ENCODE results near the gene GSE1. TPM values are rescaled to one million over a fixed set of nuclear protein-coding genes. Genes with fewer than 3 reads are reported as not detected.

Gene GSE1
- total and polyA plus RNA-seq, 5 donors from 2014 or later = 0.38 to 17.1 (median 0.55) TPM

DNA sequence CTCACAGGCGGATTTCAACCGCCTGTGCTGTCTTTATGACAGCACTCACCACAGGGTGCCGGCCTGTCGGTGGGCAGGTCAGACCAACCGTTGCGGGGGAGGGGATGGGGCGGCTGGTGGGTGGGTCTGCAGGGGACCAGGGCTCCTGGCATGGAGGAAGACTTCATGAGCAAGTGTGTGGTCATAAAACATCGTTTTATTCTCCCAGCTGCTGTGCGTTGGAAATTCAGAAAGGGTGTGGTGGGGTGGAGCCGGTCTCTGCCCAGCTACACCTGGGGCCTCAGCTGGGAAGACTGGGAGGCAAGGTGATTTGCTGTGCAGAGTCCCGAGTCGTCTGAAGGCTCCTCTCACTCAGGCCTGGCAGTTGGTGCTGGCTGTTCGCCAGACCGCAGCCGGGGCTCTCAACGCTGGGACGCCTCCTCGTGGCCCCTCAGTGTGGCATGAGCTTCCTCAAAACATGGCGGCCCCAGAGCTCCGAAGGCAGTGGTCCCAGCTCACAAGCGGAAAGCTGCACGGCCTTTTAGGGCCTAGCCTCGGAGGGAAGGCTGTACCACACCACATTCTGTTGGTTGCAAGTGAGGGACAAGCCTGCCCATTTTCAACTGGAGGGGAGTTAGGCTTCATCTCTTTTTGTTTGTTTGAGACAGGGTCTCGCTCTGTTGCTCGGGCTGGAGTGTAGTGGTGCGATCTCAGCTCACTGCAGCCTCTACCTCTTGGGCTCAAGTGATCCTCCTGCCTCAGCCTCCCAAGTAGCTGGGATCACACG is 45.8 kb upstream of the GSE1 start:
- H3K4me1 Mint-ChIP-seq = peaks cover 5 to 47% (median 19%) of the 10 kb centered on the region in 4 donors

DNA sequence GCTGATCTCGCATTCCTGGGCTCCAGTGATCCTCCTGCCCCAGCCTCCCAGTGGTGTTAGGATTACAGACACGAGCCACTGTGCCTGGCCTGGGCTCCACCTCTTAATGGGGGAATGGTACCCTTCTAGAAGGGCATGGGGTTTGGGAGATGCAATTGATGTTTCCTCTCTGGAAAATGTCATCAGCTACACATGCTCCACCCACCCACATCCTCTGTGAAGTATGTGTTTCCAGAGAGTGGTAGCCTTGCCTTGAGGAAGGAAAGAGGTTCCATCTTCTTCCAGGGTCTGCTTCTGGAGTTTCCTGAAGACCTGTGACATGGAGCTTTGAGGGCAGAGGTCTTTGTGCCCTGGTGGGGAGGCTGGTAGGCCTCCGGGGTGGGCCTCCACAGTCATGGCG is 45.2 kb upstream of the GSE1 start:
- peaks cover 16% of the 10 kb centered on the region for H3K4me1 ChIP-seq (ENCODE audit: control insufficient read depth, insufficient read depth, low read length, poor library complexity, severe bottlenecking)
- no peaks in the 10 kb centered on the region for H3K27me3 Mint-ChIP-seq
- H3K36me3 ChIP-seq (ENCODE audit: control insufficient read depth, insufficient read depth, low read length) = no peaks in the 10 kb centered on the region
- peaks cover 0 to 2% (median 0%) of the 10 kb centered on the region in 7 donors for H3K9me3 Mint-ChIP-seq
- no peaks in the 10 kb centered on the region for H3K36me3 Mint-ChIP-seq
- H3K27me3 ChIP-seq (ENCODE audit: control insufficient read depth, insufficient read depth, low read length) = no peaks in the 10 kb centered on the region
- H3K27ac ChIP-seq (ENCODE audit: insufficient read depth, low read length, poor library complexity, severe bottlenecking) = no peak overlapping the region
- no peaks in the 10 kb centered on the region for H3K9me3 ChIP-seq (ENCODE audit: control insufficient read depth in 2 of 2, low read length in 2 of 2)
- H3K4me3 Mint-ChIP-seq = no peak overlapping the region
- H3K27ac Mint-ChIP-seq = no peak overlapping the region
- peaks cover 4 to 45% (median 16%) of the 10 kb centered on the region in 4 donors for H3K4me1 Mint-ChIP-seq
- ATAC-seq (ENCODE audit: low read depth in 2 of 2) (no peak), DNase-seq (no peak)
- no peak overlapping the region for H3K4me3 ChIP-seq (ENCODE audit: low read depth, low read length)

More for the DNA sequence above, 45.8 kb upstream of the GSE1 start:
- no peak overlapping the region for H3K27ac ChIP-seq (ENCODE audit: insufficient read depth, low read length, poor library complexity, severe bottlenecking)
- ATAC-seq (ENCODE audit: low read depth in 2 of 2) = no peak
- H3K36me3 ChIP-seq (ENCODE audit: control insufficient read depth, insufficient read depth, low read length) = no peaks in the 10 kb centered on the region
- DNase-seq = no peak
- Mint-ChIP-seq H3K27ac (no peak overlapping the region), H3K9me3 (peaks cover 0 to 2% (median 0%) of the 10 kb centered on the region in 7 donors), H3K4me3 (no peak overlapping the region), H3K36me3 (no peaks in the 10 kb centered on the region), H3K27me3 (no peaks in the 10 kb centered on the region)
- no peak overlapping the region for H3K4me3 ChIP-seq (ENCODE audit: low read depth, low read length)
- peaks cover 16% of the 10 kb centered on the region for H3K4me1 ChIP-seq (ENCODE audit: control insufficient read depth, insufficient read depth, low read length, poor library complexity, severe bottlenecking)
- H3K9me3 ChIP-seq (ENCODE audit: control insufficient read depth in 2 of 2, low read length in 2 of 2) = no peaks in the 10 kb centered on the region
- no peaks in the 10 kb centered on the region for H3K27me3 ChIP-seq (ENCODE audit: control insufficient read depth, insufficient read depth, low read length)

DNA sequence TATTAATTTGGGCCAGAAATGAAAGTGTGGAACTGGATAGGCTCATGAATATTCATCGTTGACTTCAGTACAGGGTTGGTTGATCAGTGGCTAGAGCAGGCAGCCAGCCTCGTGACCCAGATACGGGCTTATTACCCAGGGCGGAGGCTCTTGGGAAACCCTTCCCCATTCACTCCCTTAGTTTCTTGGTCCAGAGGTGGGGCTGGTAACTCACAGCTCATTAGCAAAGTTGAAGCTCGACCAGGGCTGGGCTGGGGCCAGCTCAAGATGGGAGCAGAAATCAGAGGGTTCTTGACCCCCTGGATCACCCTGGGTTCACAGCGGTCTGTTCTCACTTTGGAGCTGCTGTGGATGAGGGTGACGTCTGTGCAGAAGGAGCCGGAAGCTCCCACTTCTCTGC is 44.6 kb upstream of the GSE1 start:
- peaks cover 0 to 42% (median 16%) of the 10 kb centered on the region in 4 donors for H3K4me1 Mint-ChIP-seq
- no peaks in the 10 kb centered on the region for H3K36me3 ChIP-seq (ENCODE audit: control insufficient read depth, insufficient read depth, low read length)
- H3K27ac Mint-ChIP-seq = peak overlapping the region in 1 of 3 donors; percentile 15
- H3K27me3 Mint-ChIP-seq = no peaks in the 10 kb centered on the region
- no peak overlapping the region for H3K4me3 Mint-ChIP-seq
- no peak overlapping the region for H3K27ac ChIP-seq (ENCODE audit: insufficient read depth, low read length, poor library complexity, severe bottlenecking)
- H3K36me3 Mint-ChIP-seq = no peaks in the 10 kb centered on the region
- H3K9me3 ChIP-seq (ENCODE audit: control insufficient read depth in 2 of 2, low read length in 2 of 2) = no peaks in the 10 kb centered on the region
- H3K4me3 ChIP-seq (ENCODE audit: low read depth, low read length) = no peak overlapping the region
- no peaks in the 10 kb centered on the region for H3K27me3 ChIP-seq (ENCODE audit: control insufficient read depth, insufficient read depth, low read length)
- DNase-seq (no peak), ATAC-seq (ENCODE audit: low read depth in 2 of 2) (no peak)
- H3K4me1 ChIP-seq (ENCODE audit: control insufficient read depth, insufficient read depth, low read length, poor library complexity, severe bottlenecking) = peaks cover 16% of the 10 kb centered on the region
- peaks cover 0 to 2% (median 0%) of the 10 kb centered on the region in 7 donors for H3K9me3 Mint-ChIP-seq

DNA sequence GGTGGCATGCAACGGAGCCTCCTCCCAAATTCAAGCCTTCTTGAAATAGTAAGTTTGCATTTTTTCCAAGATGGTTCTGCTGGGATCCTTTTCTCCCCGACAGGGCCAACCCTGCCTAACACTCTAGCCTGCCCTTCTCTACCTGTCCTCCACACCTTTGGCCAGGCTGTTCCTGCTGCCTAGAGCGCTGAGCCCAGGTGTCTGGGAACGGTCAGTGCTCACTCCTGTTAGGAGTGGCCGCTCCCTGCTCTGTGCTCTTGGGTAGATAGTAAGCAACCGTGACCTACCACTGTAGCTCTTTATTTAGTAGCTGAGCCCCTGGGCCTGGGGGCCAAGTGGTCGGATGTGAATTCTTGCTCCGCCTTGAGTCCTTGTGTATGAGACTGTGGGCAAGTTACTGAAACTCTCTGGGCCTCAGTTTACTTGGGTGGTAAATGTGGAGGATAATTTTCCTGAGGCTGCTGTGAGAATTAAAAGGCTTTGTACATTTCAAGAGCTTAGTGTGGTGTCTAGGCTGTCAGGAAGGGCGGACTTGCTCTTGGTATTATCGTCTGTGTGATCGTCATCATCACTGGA is 44.0 kb upstream of the GSE1 start:
- H3K4me1 ChIP-seq (ENCODE audit: control insufficient read depth, insufficient read depth, low read length, poor library complexity, severe bottlenecking) = peaks cover 16% of the 10 kb centered on the region
- peaks cover 0 to 2% (median 0%) of the 10 kb centered on the region in 7 donors for H3K9me3 Mint-ChIP-seq
- H3K36me3 Mint-ChIP-seq = no peaks in the 10 kb centered on the region
- no peaks in the 10 kb centered on the region for H3K9me3 ChIP-seq (ENCODE audit: control insufficient read depth in 2 of 2, low read length in 2 of 2)
- peaks cover 0 to 42% (median 16%) of the 10 kb centered on the region in 4 donors for H3K4me1 Mint-ChIP-seq
- no peak overlapping the region for H3K27ac ChIP-seq (ENCODE audit: insufficient read depth, low read length, poor library complexity, severe bottlenecking)
- no peak for DNase-seq
- H3K27me3 ChIP-seq (ENCODE audit: control insufficient read depth, insufficient read depth, low read length) = no peaks in the 10 kb centered on the region
- peak overlapping the region in 2 of 3 donors; percentile 23 to 42 for H3K27ac Mint-ChIP-seq
- H3K36me3 ChIP-seq (ENCODE audit: control insufficient read depth, insufficient read depth, low read length) = no peaks in the 10 kb centered on the region
- ATAC-seq (ENCODE audit: low read depth in 2 of 2) = no peak
- peak overlapping the region in 2 of 4 donors; percentile 15 to 43 for H3K4me3 Mint-ChIP-seq
- no peak overlapping the region for H3K4me3 ChIP-seq (ENCODE audit: low read depth, low read length)
- H3K27me3 Mint-ChIP-seq = no peaks in the 10 kb centered on the region

DNA sequence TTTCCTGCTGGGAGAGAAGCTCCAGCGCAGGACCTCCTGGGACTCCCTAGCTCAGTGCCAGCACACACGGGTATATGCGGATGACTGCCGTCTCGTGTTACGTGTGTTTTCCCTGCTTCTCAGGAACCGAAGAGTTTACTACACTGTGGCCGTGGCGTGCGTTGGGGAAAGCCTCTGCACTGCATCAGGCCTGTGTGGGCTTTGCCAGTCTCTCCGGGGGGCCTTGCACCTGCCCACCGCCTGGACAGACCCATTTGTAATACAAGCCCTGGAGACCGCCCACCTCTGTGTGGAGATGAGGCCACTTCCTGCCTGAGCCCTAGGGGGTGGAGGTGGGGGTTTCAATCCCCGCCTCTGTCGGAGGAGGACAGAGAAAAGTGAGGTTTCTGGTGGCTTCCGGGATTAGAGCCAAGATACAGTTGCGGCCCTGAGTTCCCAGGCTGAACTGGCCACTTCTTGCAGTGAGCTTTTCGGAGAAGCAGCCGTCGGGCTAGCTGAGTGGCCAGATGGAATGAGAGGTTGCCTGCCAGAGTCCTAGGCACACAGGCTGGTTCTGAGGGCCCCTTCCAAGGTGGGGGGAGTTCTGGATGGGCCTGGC is 43.4 kb upstream of the GSE1 start:
- Mint-ChIP-seq H3K4me1 (peaks cover 0 to 37% (median 16%) of the 10 kb centered on the region in 4 donors), H3K27me3 (no peaks in the 10 kb centered on the region), H3K4me3 (peak overlapping the region in 3 of 4 donors; percentile 43 to 54 (median 46)), H3K9me3 (peaks cover 0 to 2% (median 0%) of the 10 kb centered on the region in 7 donors), H3K36me3 (no peaks in the 10 kb centered on the region), H3K27ac (peak overlapping the region in 2 of 3 donors; percentile 23 to 42)
- Histone ChIP-seq H3K4me1 (ENCODE audit: control insufficient read depth, insufficient read depth, low read length, poor library complexity, severe bottlenecking) (peaks cover 16% of the 10 kb centered on the region), H3K36me3 (ENCODE audit: control insufficient read depth, insufficient read depth, low read length) (no peaks in the 10 kb centered on the region), H3K27me3 (ENCODE audit: control insufficient read depth, insufficient read depth, low read length) (no peaks in the 10 kb centered on the region), H3K9me3 (ENCODE audit: control insufficient read depth in 2 of 2, low read length in 2 of 2) (no peaks in the 10 kb centered on the region), H3K27ac (ENCODE audit: insufficient read depth, low read length, poor library complexity, severe bottlenecking) (no peak overlapping the region), H3K4me3 (ENCODE audit: low read depth, low read length) (no peak overlapping the region)
- DNase-seq (peak in 1 of 3 donors; percentile 51), ATAC-seq (ENCODE audit: low read depth in 2 of 2) (peak; percentile 33 to 51)

GRCh38 chr16:85570213-85570734 is 42.8 kb upstream of the GSE1 start:
- Histone ChIP-seq H3K4me1 (ENCODE audit: control insufficient read depth, insufficient read depth, low read length, poor library complexity, severe bottlenecking) (peaks cover 16% of the 10 kb centered on the region), H3K27me3 (ENCODE audit: control insufficient read depth, insufficient read depth, low read length) (no peaks in the 10 kb centered on the region), H3K36me3 (ENCODE audit: control insufficient read depth, insufficient read depth, low read length) (no peaks in the 10 kb centered on the region), H3K4me3 (ENCODE audit: low read depth, low read length) (no peak overlapping the region), H3K9me3 (ENCODE audit: control insufficient read depth in 2 of 2, low read length in 2 of 2) (no peaks in the 10 kb centered on the region), H3K27ac (ENCODE audit: insufficient read depth, low read length, poor library complexity, severe bottlenecking) (no peak overlapping the region)
- Mint-ChIP-seq H3K27me3 (no peaks in the 10 kb centered on the region), H3K4me3 (peak overlapping the region; percentile 32 to 54 (median 44)), H3K4me1 (peaks cover 0 to 36% (median 18%) of the 10 kb centered on the region in 4 donors), H3K27ac (no peak overlapping the region), H3K9me3 (peaks cover 0 to 2% (median 0%) of the 10 kb centered on the region in 7 donors), H3K36me3 (no peaks in the 10 kb centered on the region)
- DNase-seq (peak in 1 of 3 donors; percentile 17), ATAC-seq (ENCODE audit: low read depth in 2 of 2) (no peak)

DNA sequence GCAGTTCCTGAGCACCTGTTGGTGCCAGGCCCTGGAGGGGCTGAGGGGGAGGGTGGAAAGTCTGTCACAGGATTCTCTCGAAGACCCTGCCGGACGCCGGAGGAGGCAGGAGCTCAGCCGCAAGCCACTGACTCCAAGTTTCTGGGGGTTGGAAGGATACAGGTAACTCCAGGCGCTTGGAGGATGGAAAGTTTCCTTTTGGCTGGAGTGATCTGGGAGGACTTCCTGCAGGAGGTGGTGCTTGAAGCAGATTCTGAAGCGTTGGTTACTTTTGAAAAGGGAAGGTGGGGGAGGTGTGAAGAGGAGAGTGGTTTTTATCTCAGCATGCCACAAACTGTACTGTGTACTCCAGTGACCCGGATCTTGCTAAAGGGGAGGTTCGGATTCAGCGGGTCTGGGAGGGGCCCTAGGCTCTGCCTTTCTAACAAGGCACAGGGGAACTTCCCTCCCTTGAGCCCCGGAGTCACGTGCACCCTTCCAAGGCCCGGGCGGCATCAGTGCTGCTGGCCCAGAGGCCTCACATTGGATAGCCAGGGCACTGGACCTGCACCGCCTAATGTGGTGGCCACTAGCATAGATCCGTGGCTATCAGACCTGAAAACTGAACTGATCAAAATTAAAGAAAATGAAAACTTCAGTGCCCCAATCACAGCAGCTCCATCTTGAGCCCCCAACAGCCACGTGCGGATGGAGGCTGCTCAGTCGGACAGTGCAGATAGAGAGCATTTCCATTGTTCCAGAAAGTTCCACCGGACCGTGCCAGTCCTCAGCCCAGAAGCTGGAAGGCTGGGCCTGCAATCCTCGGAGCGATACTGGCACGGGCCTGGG is 42.2 kb upstream of the GSE1 start:
- H3K4me1 Mint-ChIP-seq = peaks cover 0 to 42% (median 21%) of the 10 kb centered on the region in 4 donors
- DNase-seq = peak in 1 of 3 donors; percentile 44

More for the DNA sequence above, 42.2 kb upstream of the GSE1 start:
- Histone ChIP-seq H3K27ac (ENCODE audit: insufficient read depth, low read length, poor library complexity, severe bottlenecking) (no peak overlapping the region), H3K36me3 (ENCODE audit: control insufficient read depth, insufficient read depth, low read length) (no peaks in the 10 kb centered on the region), H3K4me1 (ENCODE audit: control insufficient read depth, insufficient read depth, low read length, poor library complexity, severe bottlenecking) (peaks cover 16% of the 10 kb centered on the region), H3K27me3 (ENCODE audit: control insufficient read depth, insufficient read depth, low read length) (no peaks in the 10 kb centered on the region), H3K4me3 (ENCODE audit: low read depth, low read length) (no peak overlapping the region), H3K9me3 (ENCODE audit: control insufficient read depth in 2 of 2, low read length in 2 of 2) (no peaks in the 10 kb centered on the region)
- peak overlapping the region in 2 of 3 donors; percentile 14 to 56 for H3K27ac Mint-ChIP-seq
- H3K27me3 Mint-ChIP-seq = no peaks in the 10 kb centered on the region
- peaks cover 0 to 2% (median 0%) of the 10 kb centered on the region in 7 donors for H3K9me3 Mint-ChIP-seq
- peak overlapping the region in 3 of 4 donors; percentile 15 to 54 (median 46) for H3K4me3 Mint-ChIP-seq
- peak; percentile 33 to 56 for ATAC-seq (ENCODE audit: low read depth in 2 of 2)
- H3K36me3 Mint-ChIP-seq = no peaks in the 10 kb centered on the region

All from CD4-positive, CD25-positive, alpha-beta regulatory T cell (primary cell).